ENCODE results near the gene LRRC27.

Gene LRRC27

DNA sequence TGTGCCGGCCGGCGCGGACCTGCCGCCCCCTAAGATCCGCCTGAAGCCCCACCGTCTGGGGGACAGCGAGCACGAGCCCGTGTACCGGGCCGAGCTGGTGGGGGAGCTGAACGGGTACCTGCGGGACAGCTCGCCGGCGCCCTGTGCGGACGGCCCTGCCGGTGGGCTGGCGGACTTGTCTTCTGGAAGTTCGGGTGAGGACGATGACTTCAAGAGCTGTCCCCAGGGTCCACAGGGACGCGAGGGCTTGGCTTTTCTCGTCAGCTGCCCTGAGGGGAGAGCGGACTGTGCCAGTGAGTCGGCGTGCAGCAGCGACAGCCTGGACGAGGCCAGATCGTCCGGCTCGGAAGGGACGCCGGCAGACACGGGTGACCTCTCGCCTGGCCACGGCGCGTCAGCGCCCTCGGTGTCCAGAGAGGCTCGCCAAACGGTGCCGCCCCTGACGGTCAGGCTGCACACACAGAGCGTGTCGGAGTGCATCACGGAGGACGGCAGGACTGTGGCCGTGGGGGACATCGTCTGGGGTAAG is 73.5 kb downstream of the LRRC27 start:
- DNase-seq, result no peak

DNA sequence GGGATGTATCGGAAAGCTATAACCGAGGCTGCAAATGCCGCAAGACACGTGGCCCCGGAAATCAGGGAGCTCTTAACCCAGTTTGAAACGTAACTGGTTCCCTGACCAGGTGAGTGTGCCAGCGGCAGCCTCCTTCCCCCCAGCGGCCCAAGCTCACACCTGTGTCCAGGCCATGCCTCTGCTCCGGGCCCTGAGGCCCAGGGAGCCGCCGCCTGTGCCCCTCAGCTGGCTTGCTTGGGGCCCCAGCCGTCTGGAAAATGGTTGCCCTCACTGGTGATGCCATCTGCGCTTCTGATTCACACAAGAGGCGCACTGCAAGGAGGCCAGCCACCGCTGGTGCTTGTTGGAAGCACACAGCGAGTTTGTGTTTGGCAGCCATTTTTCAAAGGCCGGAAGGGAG is 74.2 kb downstream of the LRRC27 start:
- no peak for DNase-seq

DNA sequence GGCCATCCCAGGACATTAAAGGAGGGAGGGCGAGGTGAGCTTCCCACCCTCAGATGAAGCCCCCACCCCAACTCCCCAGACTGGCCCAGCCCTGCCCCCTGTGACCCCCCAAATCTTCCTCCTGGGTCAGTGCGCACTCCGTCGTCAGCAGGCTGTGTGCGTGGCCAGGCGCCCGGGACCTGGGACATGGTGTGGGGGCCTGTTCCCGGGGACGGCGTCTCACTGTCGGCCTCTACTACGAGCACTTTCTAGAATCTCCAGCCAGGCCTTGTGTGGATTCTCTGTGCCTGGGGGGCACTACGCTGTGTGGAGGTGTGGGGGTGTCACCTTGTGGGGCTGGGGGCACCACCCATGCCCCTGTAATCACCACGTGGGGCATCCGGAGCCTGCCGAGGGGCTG is 74.8 kb downstream of the LRRC27 start:
- DNase-seq, result no peak

DNA sequence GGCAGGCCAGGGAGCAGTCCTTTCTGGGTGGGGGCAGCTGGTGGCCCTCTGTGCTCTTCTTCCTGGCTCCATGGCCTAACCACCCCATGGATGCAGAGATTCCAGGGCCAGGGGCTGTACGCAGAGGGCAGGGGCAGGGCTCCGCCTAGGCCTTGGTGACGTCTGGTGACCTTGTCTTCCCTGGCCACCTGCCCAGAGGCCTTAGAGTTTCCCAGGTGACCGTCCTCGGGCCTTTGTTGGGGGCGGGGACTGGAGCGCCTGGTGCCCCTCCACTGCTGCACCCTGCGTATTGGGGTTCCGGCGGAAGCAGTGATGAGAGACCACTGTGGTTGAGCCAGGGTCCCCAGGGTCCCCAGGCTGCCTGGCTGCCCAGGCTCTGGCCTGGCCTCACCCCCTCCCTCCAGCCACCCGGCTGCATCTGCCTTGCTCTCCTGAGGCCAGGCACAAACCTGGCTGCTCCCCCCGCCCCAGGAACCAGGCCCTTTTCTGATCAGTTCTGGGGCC is 75.3 kb downstream of the LRRC27 start:
- no peak for DNase-seq

DNA sequence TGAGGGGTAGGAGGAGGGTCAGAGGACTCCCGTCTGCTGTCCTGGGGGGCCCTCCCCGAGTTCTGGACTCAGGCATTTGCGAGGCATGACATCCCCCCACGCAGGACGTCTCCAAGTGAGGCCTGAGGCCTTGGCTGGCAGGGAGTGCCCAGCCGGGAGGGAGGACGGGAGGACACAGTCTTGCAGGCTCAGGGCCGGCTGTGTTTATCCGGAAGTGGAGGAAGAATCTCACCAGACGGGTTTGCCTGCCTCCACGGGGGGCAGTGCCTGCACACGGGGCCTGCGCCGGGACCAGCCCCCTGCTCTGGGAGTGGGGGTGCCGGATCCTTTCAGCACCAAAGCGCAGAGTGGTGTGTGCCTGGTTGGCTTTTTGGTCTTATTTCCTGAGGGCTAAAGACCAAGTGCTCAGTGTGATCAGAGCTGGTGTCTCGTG is 75.9 kb downstream of the LRRC27 start:
- DNase-seq, result peak; percentile 54

DNA sequence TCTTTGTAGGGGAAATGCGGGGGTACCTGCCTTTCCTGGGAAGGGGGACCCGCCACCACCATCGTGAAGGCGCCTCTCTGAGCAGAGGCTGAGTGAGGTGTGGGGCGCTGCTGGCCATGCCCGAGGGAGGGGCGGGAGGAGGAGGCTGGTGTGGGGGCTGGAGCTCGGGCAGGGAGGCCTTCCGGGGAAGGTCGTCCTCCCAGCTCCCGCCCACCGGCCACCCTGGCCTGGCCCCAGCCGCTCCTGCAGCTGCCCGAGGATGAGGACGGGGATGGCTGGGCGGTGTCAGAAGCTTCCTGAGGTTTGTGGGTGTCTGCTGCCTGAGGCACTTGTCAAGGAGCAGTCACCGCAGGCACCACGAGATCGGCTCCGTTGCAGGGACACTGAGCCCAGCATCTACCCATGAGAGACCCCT is 76.4 kb downstream of the LRRC27 start:
- DNase-seq, result no peak

DNA sequence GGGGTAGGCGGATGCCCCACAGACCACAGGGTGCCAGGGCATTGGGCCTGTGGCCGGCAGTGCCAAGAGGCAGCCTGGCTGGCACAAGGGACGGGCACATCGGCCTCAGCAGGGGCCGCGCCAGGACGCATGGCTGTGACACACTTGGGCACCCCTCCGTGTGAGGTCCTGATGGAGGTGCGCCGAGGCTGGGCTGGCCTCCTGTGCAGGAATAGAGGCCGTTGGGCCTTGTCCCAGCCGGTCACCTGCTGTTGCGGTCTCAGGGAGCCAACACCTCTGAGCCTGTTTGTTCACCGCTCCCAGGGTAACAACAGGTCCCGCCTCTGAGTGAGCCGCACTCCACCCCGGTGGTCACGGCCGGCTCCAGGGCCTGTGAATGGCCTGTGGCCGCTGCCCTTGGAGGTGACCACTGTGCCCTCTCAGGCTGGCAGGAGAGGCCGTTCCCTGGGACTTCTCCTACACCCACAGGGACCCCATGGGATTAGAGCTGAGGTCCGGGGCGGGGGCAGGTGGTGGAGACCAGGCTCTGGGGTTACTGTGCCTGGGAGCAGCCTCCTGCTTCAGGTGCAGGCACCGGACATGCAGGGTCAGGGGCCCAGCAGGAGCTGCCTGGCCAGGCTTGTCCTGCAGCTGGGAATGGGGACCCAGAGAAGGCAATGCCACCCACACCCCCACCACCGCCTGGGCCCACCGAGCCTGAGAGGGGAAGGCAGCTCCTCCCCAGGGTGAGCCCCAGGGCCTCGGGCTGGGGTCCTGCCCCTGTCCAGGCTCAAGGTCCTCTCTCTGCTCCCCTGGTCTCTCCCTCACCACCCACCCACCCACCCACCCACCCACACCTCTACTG is 77.1 kb downstream of the LRRC27 start:
- DNase-seq, result no peak

DNA sequence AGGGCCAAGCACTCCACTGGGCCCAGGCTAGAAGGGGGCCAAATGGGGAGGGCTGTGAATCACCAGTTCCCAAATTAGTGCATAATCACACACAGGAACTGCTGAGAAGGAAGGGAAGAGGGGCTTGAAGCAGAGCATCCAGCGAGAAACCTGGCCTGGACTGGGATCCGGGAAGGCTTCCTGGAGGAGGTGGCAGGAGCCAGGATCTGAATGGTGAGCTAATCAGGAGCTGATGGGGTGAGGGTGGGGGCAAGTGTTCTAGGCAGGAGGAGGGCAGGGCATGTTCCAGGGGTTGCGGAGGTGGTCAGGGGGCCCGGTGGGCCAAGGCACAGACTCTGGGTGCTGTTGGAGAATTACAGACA is 77.7 kb downstream of the LRRC27 start:
- no peak for DNase-seq

DNA sequence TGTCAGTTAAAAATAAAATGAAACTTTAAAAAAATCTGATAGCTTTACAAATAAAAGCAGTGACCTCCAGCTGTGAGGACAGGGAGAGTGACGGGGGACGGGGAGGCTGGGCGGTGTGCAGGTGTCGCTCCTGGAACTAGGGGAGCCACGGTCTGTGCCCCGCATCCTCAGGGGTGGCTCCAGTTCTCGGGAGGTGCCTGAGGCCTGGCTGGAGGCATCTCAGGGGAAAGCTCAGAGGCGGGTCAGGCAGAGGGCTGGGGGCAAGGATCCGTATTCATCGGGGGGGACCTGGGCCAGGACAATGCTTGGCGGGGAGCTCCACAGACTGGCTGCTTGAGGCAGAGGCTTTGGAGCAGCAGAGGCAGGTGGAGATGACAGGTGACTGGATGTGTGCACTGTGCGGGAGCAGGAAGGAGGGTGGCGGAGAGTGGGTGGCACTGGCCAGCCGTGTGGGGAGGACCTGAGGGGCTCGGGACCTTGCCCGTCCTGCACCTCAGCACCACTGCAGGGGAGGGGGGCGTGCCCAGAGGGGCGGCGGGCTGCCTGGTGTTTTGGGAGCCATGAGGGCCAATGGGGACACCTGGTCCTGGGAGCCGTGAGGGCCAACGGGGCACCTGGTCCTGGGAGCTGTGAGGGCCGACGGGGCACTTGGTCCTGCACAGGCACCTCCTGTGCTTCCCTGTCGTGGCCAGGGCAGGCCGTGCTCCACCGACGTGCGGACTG is 78.2 kb downstream of the LRRC27 start:
- DNase-seq, result no peak

DNA sequence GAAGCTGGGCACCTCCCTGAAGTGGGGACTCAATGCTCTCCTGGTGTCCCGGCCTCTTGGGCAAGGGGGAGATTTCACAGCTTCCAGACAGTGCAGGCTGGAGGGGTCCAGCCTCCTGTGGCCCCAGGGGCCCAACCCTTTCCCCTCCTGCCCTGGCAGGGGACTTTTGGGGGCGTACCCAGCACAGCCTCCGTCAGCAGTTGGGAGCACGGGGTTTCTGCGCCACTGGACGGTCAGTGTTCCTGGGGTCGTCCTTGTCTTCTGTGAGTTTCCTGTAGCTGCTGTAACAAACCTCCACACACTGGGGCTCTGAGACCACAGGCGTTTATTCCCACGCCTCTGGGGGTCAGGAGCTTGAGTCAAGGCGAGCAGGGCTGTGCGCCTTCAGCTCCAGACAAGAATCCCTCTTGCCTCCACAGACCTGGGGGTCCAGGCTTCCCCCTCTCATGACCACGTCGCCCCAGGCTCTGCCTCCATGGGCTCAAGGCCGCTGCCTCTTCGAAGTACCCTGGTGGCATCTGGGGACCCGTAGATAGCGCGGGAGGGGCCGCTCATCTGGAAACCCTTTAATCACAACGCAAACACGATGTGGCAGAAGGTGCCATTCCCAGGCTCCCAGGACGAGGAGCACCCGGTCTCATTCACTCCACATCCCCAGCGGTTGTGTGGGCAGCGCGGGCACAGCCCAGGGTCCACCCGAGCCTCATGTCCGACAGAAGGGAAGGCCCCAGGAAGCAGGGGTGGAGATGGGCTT is 79.0 kb downstream of the LRRC27 start:
- DNase-seq, result no peak

DNA sequence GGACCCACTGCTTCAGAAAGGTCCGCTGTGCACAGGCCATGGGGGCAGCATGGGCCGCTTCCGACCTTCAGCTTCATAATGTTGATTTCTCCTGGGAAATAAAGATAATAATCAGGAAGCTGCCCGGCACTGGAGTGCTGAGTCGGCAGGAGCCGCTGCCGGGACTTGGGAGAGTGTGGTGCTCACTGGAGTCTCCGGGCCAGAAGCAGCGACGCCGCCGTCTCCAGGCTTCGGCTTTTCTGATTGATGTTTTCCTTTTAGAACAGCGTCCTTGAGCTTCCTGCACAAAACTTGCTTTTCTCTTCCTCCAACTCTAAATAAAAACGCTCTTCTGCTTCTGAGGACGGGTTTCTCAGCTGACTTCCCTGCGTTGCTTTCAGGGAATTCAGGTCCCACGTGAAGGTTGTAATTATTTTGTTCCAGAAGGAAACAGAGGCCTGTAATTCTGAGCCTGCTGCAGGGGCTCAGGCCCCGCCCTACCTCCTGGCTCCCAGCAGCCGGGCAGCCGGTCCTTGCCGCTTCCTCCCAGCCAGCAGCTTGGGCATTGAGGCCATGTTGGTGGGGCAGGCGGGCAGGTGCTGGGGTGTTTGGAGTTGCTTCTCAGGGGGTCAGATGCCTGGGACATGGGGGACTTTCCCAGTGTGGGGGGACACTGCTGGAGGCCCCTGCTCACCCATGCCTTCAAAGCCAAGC is 79.7 kb downstream of the LRRC27 start:
- DNase-seq, result peak; percentile 35

DNA sequence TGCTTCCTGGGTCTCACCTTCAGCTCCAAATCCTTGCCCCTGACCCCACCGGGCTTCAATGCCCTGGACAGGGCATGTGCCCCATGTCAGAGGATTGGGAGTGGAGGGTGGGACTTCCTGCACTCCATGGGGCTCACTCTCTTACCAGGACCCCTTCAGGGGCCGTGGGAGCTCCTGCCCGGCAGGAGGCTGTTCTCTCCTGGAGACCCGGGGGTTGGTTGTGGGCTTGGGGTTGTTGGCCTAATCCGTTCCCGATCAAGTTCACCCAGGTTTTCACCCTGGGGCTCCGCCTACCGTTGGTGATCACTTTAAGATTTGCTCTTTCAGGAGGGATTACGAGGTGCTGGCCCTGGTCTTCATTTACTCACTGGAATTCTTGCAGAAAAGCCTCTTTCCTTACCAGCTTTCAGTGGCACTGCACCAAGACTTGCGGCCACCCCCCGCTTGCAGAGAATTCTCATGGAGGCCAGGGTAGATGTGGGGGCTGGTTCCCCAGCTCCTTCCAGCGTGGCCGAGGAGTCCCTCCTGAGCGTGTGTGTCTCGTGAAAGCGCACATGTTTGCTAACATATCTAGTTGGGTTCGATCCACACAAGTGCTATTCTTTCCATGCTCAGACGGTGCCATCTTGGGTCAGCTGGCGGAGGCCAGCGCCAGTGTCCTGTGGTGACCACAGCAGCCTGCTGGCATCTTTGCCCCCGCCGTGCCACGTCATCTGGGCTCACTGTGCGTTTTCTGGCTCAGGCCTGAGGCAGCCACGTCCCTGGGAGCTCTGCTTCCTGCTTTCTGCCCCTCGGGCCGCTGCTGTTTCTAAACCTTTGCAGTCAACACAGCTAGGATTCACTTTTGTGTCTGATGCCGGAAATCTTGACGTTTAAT is 80.6 kb downstream of the LRRC27 start:
- peak; percentile 81 for DNase-seq

DNA sequence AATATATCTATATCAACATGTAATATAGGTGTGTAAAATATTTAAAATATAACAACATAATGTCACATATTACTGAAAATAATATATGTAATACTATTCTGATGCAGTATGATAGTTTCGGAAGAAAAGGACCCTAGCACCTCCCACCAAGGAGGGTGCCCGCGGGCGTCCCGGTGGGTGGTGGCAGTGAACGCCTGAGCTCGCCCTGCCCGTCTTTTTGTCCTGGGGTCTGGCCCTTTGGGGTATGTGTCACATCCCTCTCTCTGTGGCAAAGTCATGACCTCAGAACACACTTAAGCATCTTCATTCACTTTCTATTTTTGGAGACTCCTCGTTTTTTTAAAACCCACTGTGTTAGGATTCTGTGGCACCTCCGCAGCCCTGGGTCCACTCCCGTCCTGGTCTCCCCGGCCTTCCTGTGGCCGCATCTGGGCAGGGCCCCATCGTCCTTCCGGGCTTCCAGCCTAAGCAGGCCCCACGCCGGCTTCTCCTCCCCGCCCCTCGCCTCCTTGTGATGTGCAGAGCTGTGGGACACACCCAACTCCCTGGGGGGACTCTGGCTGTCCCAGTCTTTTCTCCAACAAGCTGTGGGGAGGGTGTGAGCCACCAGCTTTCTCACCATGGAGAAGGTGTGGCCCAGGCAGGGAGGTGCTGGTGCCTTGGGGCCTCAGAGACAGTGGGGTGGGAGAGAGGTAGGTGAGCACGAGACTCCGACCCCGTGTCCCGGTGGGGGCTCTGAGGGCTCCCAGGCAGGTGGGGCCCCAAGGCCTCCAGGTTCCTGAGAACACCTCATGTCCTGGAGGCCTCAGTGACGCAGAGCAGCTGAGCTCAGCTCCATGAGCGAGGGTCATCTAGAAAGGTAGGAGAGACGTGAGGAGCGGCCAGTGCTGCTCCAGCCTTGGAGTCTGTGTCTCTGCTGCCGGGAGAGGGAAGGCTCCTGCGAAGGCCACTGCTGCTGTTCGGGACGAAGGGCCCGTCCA is 81.5 kb downstream of the LRRC27 start:
- no peak for DNase-seq

DNA sequence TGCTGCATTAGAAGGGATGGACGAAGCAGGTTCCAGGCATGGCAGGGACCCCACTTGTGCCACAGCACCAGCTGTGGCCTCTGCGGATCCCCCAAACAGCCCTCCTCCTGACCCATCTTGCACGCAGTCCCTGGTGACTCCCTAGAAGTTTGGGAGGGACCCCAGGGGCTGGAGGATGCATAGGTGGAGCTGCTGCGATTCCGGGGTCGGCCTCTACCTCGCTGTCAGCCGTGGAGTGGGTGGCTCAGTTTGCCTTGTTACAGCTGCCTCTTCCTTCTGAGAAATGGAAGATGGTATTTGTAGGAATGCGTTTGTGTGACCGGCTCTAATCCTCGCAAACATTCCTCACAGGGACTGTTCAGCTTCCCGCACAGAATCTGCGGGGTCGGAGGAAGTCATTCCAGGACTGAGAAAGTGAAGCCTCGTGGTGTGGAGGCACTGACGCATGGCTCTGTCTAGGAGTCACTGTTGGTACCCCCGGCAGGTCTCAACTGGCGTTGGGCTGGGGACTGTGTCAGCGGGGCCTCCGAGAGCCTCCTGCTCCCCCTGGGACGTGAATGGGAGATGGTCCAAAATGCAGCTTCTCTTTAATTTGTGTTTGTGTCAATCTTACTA is 82.5 kb downstream of the LRRC27 start:
- no peak for DNase-seq

DNA sequence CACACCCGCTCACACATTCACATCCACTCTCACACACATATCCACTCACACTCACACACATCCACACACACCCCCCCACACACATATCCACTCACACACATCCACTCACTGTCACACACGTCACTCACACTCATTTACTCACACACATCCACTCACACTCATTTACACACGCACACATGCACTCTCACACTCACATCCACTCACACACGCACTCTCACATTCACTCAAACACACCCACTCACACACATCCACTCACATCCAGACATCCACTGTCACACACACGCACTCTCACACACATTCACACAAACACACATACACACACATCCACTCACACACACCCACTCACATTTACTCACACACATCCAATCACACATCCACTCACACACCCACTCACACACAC is 83.3 kb downstream of the LRRC27 start:
- DNase-seq, result no peak

DNA sequence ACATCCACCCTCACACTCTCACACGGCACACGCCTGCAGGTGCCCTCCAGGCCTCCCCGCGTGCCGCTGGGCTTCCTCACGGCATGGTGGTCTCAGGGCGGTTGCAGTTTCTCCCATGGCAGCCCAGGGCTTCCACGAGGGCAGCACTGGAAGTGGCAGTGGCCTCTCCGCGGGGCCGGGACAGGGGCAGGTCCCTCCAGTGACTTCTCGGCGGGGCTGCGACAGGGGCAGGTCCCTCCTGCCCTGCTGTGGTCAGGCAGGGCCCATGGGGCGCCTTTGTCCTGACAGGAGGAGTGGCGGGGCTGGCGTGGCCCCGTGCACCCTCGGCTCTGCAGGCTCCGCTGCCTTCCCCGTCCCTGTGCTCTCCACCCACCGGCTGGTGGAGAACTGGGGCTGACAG is 84.0 kb downstream of the LRRC27 start:
- no peak for DNase-seq

DNA sequence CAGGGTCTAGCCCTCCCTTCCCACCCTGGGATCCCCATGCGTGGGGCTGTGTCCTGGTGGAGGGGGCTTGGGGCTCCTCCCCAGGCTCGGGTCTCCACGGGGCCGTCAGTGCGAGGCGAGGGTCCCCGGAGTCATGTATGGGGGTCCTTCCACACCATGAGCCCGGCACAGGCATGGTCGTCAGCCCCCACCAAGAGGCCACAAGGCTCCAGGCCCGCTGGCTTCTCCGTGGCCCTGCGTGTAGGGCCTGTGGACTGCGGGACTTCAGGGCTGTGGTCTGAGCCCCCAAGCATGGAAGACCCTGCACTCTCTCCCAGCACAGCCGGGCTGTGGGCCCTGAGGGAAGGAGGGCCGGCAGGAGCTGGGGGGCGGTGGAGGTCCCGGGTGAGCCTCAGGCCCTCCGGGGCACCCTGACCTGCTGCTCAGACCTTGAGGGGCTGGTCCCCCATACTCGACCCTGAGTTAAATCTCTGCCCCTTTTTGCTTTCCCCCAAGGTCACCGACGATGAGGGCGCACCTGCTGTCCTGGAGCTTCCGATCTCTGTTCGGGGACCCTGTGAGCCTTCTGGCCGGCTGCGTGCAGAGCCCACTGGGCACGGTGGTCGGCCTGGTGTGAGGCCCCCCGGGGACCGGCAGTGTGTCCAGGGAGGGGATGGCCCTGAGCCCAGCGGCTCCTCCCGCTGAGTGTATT is 84.7 kb downstream of the LRRC27 start:
- no peak for DNase-seq

DNA sequence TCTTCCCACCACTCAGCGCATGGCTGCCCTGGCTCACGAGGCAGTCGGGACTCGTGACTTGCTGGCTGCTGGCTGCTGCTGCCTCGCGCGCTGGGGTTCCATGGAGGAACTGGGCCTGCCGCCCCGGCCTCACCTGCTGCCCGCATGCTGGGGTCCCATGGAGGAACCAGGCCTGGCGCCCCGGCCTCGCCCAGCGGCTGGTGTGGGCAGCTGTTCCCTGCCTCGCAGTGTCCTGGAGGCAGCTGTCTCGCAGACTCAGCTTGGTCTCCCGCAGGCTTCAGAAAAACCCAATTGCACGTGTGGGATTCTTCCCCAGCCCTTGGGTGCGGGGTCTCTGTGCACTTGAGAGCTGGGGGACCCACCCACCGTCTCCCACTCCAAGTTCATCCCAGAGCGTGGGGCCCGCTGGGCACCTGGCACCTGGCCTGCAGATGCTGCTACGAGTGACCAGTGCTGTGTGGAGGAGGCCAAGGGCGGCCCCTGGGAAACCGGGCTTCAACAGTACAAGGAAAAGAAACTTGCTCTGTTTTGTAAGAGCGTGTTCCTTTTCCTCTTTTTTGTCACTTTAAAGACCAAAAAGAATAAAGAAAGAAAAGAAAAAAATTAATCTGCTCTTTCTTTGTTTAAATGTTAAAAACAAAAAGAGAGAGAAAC is 85.4 kb downstream of the LRRC27 start:
- no peak for DNase-seq
